ENCODE data around the gene TMEM198. TPM values are rescaled to one million over a fixed set of nuclear protein-coding genes. Genes with fewer than 3 reads are reported as not detected.

The TMEM198 gene
- total RNA-seq, 4 donors from 2014 or later: 0.56 to 1.9 (median 1.4) TPM

GRCh38 chr2:219561179-219562048 lies 17.6 kb downstream of the TMEM198 start:
- Histone ChIP-seq H3K4me3 (no peak overlapping the region), H3K9me3 (no peaks in the 10 kb centered on the region), H3K36me3 (peaks cover 18% of the 10 kb centered on the region), H3K27me3 (no peaks in the 10 kb centered on the region), H3K4me1 (no peaks in the 10 kb centered on the region), H3K27ac (no peak overlapping the region)
- WGBS: 80% methylated on average over 24 of the region's 24 CpGs
- TF ChIP-seq POLR2A (IDR thresholded peaks at IDR 0.05): no peak
- TF ChIP-seq POLR2AphosphoS5 (IDR thresholded peaks at IDR 0.05): no peak
- TF ChIP-seq, protein P1, sequence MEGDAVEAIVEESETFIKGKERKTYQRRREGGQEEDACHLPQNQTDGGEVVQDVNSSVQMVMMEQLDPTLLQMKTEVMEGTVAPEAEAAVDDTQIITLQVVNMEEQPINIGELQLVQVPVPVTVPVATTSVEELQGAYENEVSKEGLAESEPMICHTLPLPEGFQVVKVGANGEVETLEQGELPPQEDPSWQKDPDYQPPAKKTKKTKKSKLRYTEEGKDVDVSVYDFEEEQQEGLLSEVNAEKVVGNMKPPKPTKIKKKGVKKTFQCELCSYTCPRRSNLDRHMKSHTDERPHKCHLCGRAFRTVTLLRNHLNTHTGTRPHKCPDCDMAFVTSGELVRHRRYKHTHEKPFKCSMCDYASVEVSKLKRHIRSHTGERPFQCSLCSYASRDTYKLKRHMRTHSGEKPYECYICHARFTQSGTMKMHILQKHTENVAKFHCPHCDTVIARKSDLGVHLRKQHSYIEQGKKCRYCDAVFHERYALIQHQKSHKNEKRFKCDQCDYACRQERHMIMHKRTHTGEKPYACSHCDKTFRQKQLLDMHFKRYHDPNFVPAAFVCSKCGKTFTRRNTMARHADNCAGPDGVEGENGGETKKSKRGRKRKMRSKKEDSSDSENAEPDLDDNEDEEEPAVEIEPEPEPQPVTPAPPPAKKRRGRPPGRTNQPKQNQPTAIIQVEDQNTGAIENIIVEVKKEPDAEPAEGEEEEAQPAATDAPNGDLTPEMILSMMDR (IDR thresholded peaks at IDR 0.05): no peak
- no peak for TF ChIP-seq EP300 (IDR thresholded peaks at IDR 0.05)
- DNase-seq (ENCODE audit: low spot score in 2 of 2): peak in 1 of 2 donors; percentile 35

- no peak overlapping the region for H3K27ac ChIP-seq
- peaks cover 22% of the 10 kb centered on the region for H3K36me3 ChIP-seq
- no peaks in the 10 kb centered on the region for H3K27me3 ChIP-seq
- 74% methylated on average over 25 of the region's 35 CpGs for WGBS
- no peaks in the 10 kb centered on the region for H3K4me1 ChIP-seq
- DNase-seq (ENCODE audit: low spot score in 2 of 2): peak in 1 of 2 donors; percentile 57
- no peaks in the 10 kb centered on the region for H3K9me3 ChIP-seq
- H3K4me3 ChIP-seq: no peak overlapping the region
- TF ChIP-seq POLR2A (IDR thresholded peaks at IDR 0.05) (no peak), EP300 (IDR thresholded peaks at IDR 0.05) (no peak), POLR2AphosphoS5 (IDR thresholded peaks at IDR 0.05) (no peak)
- TF ChIP-seq, protein P1 (IDR thresholded peaks at IDR 0.05): no peak
Measured at GRCh38 chr2:219562049-219563020, 18.5 kb downstream of the TMEM198 start.

DNA sequence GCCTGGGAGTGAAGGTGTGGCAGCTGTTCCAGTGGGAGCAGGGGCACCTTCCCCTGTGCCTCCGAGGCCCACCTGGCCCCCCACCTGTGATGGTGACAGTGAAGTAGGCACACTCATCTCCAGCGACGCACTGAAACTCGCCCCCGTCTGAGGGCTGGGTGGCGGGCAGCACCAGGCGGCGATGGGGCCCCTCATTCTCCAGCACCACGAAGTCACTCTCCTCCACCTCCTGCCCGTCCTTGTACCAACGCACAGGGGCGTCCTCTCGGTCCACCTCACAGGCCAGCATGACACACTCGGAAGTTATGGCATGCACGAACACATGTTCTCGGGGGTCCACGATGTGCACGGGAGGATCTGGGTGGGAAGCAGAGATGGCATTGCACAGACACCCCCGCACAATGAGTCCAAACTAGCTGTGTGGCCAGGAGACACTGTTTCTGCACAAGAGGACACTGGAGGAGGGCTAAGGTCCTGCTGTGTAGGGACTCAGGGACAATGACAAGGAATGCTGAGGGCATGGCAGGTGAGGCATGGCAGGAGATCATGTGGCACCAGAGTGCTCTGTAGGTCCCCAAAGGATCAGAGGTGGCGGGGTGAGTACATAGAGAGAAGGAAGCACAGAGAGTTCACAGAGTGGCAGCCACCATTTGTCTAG lies 19.6 kb downstream of the TMEM198 start:
- Histone ChIP-seq H3K36me3 (peaks cover 29% of the 10 kb centered on the region), H3K27ac (no peak overlapping the region), H3K4me1 (no peaks in the 10 kb centered on the region), H3K9me3 (no peaks in the 10 kb centered on the region), H3K27me3 (no peaks in the 10 kb centered on the region), H3K4me3 (no peak overlapping the region)
- peak in 1 of 2 donors; percentile 60 for DNase-seq (ENCODE audit: low spot score in 2 of 2)
- no peak for TF ChIP-seq EP300 (IDR thresholded peaks at IDR 0.05)
- no peak for TF ChIP-seq POLR2A (IDR thresholded peaks at IDR 0.05)
- TF ChIP-seq, protein P1 (IDR thresholded peaks at IDR 0.05): no peak
- no peak for TF ChIP-seq POLR2AphosphoS5 (IDR thresholded peaks at IDR 0.05)
- WGBS: 90% methylated on average over 20 of the region's 20 CpGs

- Histone ChIP-seq H3K27ac (no peak overlapping the region), H3K4me3 (no peak overlapping the region), H3K36me3 (peaks cover 29% of the 10 kb centered on the region), H3K27me3 (no peaks in the 10 kb centered on the region), H3K9me3 (no peaks in the 10 kb centered on the region), H3K4me1 (peaks cover 8% of the 10 kb centered on the region)
- WGBS: 83% methylated on average over 14 of the region's 21 CpGs
- peak in 1 of 2 donors; percentile 53 for DNase-seq (ENCODE audit: low spot score in 2 of 2)
- TF ChIP-seq POLR2AphosphoS5 (IDR thresholded peaks at IDR 0.05) (no peak), POLR2A (IDR thresholded peaks at IDR 0.05) (no peak), EP300 (IDR thresholded peaks at IDR 0.05) (no peak)
- TF ChIP-seq, protein P1 (IDR thresholded peaks at IDR 0.05): no peak
Measured at GRCh38 chr2:219565130-219566080, 21.6 kb downstream of the TMEM198 start.
